ENCODE data around the gene ANKS1B.

ANKS1B gene

GRCh38 chr12:99201906-99202645 lies 782.7 kb downstream of the ANKS1B start:
- DNase-seq (ENCODE audit: low read depth, low spot score): no peak

- no peak for DNase-seq (ENCODE audit: low read depth, low spot score)
Measured at GRCh38 chr12:99200711-99201384, 783.9 kb downstream of the ANKS1B start.

- DNase-seq (ENCODE audit: low read depth, low spot score): no peak
Measured at GRCh38 chr12:99195474-99195873, 789.3 kb downstream of the ANKS1B start.

- no peak for DNase-seq (ENCODE audit: low read depth, low spot score)
Measured at GRCh38 chr12:99192489-99192888, 792.2 kb downstream of the ANKS1B start.

GRCh38 chr12:99176871-99177270 lies 807.9 kb downstream of the ANKS1B start:
- DNase-seq (ENCODE audit: low read depth, low spot score): no peak

- no peak for DNase-seq (ENCODE audit: low read depth, low spot score)
Measured at GRCh38 chr12:99170461-99170860, 814.3 kb downstream of the ANKS1B start.

- no peak for DNase-seq (ENCODE audit: low read depth, low spot score)
Measured at GRCh38 chr12:99170037-99170436, 814.7 kb downstream of the ANKS1B start.

- no peak for DNase-seq (ENCODE audit: low read depth, low spot score)
Measured at GRCh38 chr12:99157946-99158345, 826.8 kb downstream of the ANKS1B start.

GRCh38 chr12:99154983-99155336 lies 829.8 kb downstream of the ANKS1B start:
- no peak for DNase-seq (ENCODE audit: low read depth, low spot score)

GRCh38 chr12:99154216-99154982 lies 830.3 kb downstream of the ANKS1B start:
- DNase-seq (ENCODE audit: low read depth, low spot score): no peak

- no peak for DNase-seq (ENCODE audit: low read depth, low spot score)
Measured at GRCh38 chr12:99153293-99153692, 831.4 kb downstream of the ANKS1B start.

GRCh38 chr12:99152337-99152736 lies 832.4 kb downstream of the ANKS1B start:
- DNase-seq (ENCODE audit: low read depth, low spot score): no peak

GRCh38 chr12:99151744-99152143 lies 833.0 kb downstream of the ANKS1B start:
- DNase-seq (ENCODE audit: low read depth, low spot score): no peak

- DNase-seq (ENCODE audit: low read depth, low spot score): no peak
Measured at GRCh38 chr12:99147130-99147529, 837.6 kb downstream of the ANKS1B start.

- no peak for DNase-seq (ENCODE audit: low read depth, low spot score)
Measured at GRCh38 chr12:99146730-99147129, 838.0 kb downstream of the ANKS1B start.

GRCh38 chr12:99146185-99146584 lies 838.6 kb downstream of the ANKS1B start:
- DNase-seq (ENCODE audit: low read depth, low spot score): no peak

- no peak for DNase-seq (ENCODE audit: low read depth, low spot score)
Measured at GRCh38 chr12:99142651-99143050, 842.1 kb downstream of the ANKS1B start.

- DNase-seq (ENCODE audit: low read depth, low spot score): no peak
Measured at GRCh38 chr12:99140017-99140720, 844.6 kb downstream of the ANKS1B start.

- no peak for DNase-seq (ENCODE audit: low read depth, low spot score)
Measured at GRCh38 chr12:99138393-99138792, 846.3 kb downstream of the ANKS1B start.

GRCh38 chr12:99137124-99137855 lies 847.4 kb downstream of the ANKS1B start:
- DNase-seq (ENCODE audit: low read depth, low spot score): no peak

GRCh38 chr12:99136516-99136915 lies 848.2 kb downstream of the ANKS1B start:
- DNase-seq (ENCODE audit: low read depth, low spot score): no peak

Data from activated CD4-positive, CD25-positive, alpha-beta regulatory T cell treated with anti-CD3 and anti-CD28 coated beads, Interleukin-2, amount 50 U/mL, for 16 hours (primary cell).